ENCODE results near the gene EPB41L5. TPM values are rescaled to one million over a fixed set of nuclear protein-coding genes. Genes with fewer than 3 reads are reported as not detected.

The EPB41L5 gene
- total RNA-seq, 8 experiments from 2014 or later: 3.0 to 40.7 (median 18.1) TPM

- Histone ChIP-seq H3K27ac (no peak overlapping the region), H3K4me1 (replicated peaks in 1 of 2) (no peaks in the 10 kb centered on the region), H3K4me3 (no peak overlapping the region)
- in situ Hi-C loops (cut with MboI; ENCODE audit: low pct_unique_long_range_greater_than_20kb in 2 of 9, low sequenced_read_pairs in 9 of 9, unreplicated experiment in 9 of 9): no loop called here
- WGBS, 10 experiments: 33 to 100% (median 79%) methylated on average over 1 to 3 of the region's 3 CpGs; no CpG with 5 or more reads in 4 of the 10 experiments
- no peak for ATAC-seq (replicated peaks in 6 of 8)
These were observed 65.0 kb downstream of the EPB41L5 start for GRCh38 chr2:120077896-120078295.

GRCh38 chr2:120079647-120080046 lies 66.8 kb downstream of the EPB41L5 start:
- no peak for ATAC-seq (replicated peaks in 6 of 8)
- in situ Hi-C loops (cut with MboI; ENCODE audit: low pct_unique_long_range_greater_than_20kb in 2 of 9, low sequenced_read_pairs in 9 of 9, unreplicated experiment in 9 of 9): no loop called here
- no peak overlapping the region for H3K4me3 ChIP-seq
- no peak overlapping the region for H3K27ac ChIP-seq
- 80 to 100% (median 89%) methylated on average over 1 to 2 of the region's 2 CpGs; no CpG with 5 or more reads in 1 of the 10 experiments for WGBS, 10 experiments
- H3K4me1 ChIP-seq (replicated peaks in 1 of 2): no peaks in the 10 kb centered on the region

DNA sequence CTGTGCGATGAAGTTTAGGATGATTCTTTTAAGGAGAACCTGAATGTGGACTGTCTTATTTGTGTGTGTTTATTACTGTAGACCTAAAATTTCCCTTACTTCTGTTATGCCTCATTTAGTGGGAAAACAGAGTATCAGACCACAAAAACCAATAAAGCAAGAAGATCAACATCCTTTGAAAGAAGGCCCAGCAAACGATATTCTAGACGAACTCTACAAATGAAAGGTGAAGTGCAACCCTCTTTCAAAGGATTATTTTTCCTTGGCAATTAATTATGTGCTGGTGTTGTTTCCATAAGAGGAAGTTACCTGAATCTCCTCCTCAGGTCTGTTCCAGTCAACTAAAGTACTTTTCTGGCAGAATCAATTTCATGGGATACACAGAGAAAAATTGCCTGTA lies 78.6 kb downstream of the EPB41L5 start:
- WGBS, 10 experiments: 80 to 100% (median 96%) methylated on average over 1 to 3 of the region's 3 CpGs; no CpG with 5 or more reads in 1 of the 10 experiments
- Histone ChIP-seq H3K27ac (no peak overlapping the region), H3K4me1 (replicated peaks in 1 of 2) (no peaks in the 10 kb centered on the region), H3K4me3 (no peak overlapping the region)
- ATAC-seq (replicated peaks in 6 of 8): no peak
- in situ Hi-C loops (cut with MboI; ENCODE audit: low pct_unique_long_range_greater_than_20kb in 2 of 9, low sequenced_read_pairs in 9 of 9, unreplicated experiment in 9 of 9): no loop called here

GRCh38 chr2:120094795-120095194 lies 81.9 kb downstream of the EPB41L5 start:
- H3K27ac ChIP-seq: no peak overlapping the region
- in situ Hi-C loops (cut with MboI; ENCODE audit: low pct_unique_long_range_greater_than_20kb in 2 of 9, low sequenced_read_pairs in 9 of 9, unreplicated experiment in 9 of 9): no loop called here
- 63 to 100% (median 100%) methylated on average over 1 of the region's 1 CpG; no CpG with 5 or more reads in 2 of the 10 experiments for WGBS, 10 experiments
- no peak overlapping the region for H3K4me3 ChIP-seq
- ATAC-seq (replicated peaks in 6 of 8): no peak
- H3K4me1 ChIP-seq (replicated peaks in 1 of 2): no peaks in the 10 kb centered on the region

DNA sequence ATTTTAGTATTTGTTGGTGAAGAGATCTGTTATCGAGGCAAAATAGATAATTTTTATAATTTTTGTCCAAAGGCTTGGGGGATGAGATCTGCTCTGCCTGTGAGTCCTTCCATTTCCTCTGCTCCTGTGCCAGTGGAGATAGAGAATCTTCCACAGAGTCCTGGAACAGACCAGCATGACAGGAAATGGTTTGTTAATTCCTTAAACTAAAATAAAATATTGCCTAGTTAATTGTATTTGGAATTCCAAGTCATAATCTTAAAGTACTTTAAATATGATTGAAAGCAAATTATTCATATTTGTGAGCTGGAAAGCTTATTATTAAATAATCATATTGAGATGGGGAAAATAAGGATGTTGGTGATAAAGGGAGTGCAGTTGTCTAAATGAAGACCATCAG lies 87.8 kb downstream of the EPB41L5 start:
- no peak for ATAC-seq (replicated peaks in 6 of 8)
- Histone ChIP-seq H3K27ac (no peak overlapping the region), H3K4me3 (no peak overlapping the region), H3K4me1 (replicated peaks in 1 of 2) (no peaks in the 10 kb centered on the region)
- 78 to 100% (median 96%) methylated on average over 1 of the region's 1 CpG; no CpG with 5 or more reads in 4 of the 10 experiments for WGBS, 10 experiments
- in situ Hi-C loops (cut with MboI; ENCODE audit: low pct_unique_long_range_greater_than_20kb in 2 of 9, low sequenced_read_pairs in 9 of 9, unreplicated experiment in 9 of 9): no loop called here

DNA sequence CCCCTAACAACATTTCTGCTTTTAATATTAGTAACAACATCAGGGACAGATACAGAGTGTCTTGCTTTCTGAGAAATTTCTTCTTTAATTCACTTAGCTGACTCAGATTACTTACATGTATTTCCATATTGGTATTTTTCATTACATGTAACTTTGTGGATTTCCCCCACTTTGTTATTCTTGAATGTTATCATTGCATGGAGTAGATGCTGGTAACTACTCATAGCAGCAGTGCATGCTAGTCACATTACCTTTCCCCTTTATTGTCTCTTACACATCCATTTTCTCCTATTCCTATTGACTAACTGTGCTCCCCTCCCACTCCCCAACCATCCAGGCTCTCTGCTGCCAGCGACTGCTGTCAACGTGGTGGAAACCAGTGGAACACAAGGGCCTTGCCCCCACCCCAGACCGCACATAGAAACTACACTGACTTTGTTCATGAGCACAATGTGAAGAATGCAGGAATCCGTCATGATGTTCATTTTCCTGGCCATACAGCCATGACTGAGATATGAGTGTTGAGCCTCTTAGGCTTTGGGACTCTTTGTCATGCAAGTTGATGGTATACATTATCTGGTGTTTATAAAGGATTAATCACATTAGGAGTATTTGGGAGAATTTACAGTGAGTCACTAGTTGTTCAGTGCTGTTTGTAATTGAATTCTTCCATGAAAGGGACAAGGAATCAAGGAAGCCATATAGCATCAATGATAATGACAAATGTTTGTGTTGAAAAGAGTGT lies 91.0 kb downstream of the EPB41L5 start:
- in situ Hi-C loops (cut with MboI; ENCODE audit: low pct_unique_long_range_greater_than_20kb in 2 of 9, low sequenced_read_pairs in 9 of 9, unreplicated experiment in 9 of 9): no loop called here
- peak in 5 of 8 experiments; percentile 20 to 86 (median 33) for ATAC-seq (replicated peaks in 6 of 8)
- no peak overlapping the region for H3K27ac ChIP-seq
- no peaks in the 10 kb centered on the region for H3K4me1 ChIP-seq (replicated peaks in 1 of 2)
- no peak overlapping the region for H3K4me3 ChIP-seq
- 0 to 87% (median 69%) methylated on average over 1 to 4 of the region's 4 CpGs; no CpG with 5 or more reads in 4 of the 10 experiments for WGBS, 10 experiments

DNA sequence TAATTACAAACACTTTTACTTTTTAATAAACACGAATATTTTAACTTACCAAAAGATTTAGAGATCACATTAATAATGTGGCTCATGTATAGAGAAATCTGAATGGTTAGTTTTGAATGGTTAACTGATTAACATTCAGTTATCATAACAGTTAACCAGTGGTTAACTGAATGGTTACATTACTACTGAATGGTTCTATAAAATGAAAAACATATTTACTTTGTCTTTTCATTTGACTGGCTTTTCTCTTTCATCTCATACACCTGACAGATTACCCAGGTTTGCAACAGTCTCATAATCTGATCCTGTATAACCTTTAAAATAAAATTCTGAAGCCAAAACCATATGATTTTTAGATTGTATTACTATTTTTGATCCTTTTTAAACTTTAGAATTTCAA lies 91.9 kb downstream of the EPB41L5 start:
- Histone ChIP-seq H3K27ac (no peak overlapping the region), H3K4me3 (no peak overlapping the region), H3K4me1 (replicated peaks in 1 of 2) (peaks cover 0 to 5% of the 10 kb centered on the region in 2 donors)
- WGBS, 10 experiments: 14 to 100% (median 75%) methylated on average over 1 of the region's 1 CpG; no CpG with 5 or more reads in 1 of the 10 experiments
- in situ Hi-C loops (cut with MboI; ENCODE audit: low pct_unique_long_range_greater_than_20kb in 2 of 9, low sequenced_read_pairs in 9 of 9, unreplicated experiment in 9 of 9): no loop called here
- ATAC-seq (replicated peaks in 6 of 8): no peak

GRCh38 chr2:120105360-120105759 lies 92.5 kb downstream of the EPB41L5 start:
- no peak overlapping the region for H3K27ac ChIP-seq
- in situ Hi-C loops (cut with MboI; ENCODE audit: low pct_unique_long_range_greater_than_20kb in 2 of 9, low sequenced_read_pairs in 9 of 9, unreplicated experiment in 9 of 9): no loop called here
- peaks cover 0 to 5% of the 10 kb centered on the region in 2 donors for H3K4me1 ChIP-seq (replicated peaks in 1 of 2)
- WGBS, 10 experiments: 43 to 100% (median 93%) methylated on average over 1 to 2 of the region's 2 CpGs; no CpG with 5 or more reads in 3 of the 10 experiments
- no peak for ATAC-seq (replicated peaks in 6 of 8)
- no peak overlapping the region for H3K4me3 ChIP-seq

- ATAC-seq (replicated peaks in 6 of 8): peak in 4 of 8 experiments; percentile 17 to 49 (median 34)
- in situ Hi-C loops (cut with MboI; ENCODE audit: low pct_unique_long_range_greater_than_20kb in 2 of 9, low sequenced_read_pairs in 9 of 9, unreplicated experiment in 9 of 9): no loop called here
These were observed 95.2 kb downstream of the EPB41L5 start for GRCh38 chr2:120108049-120108448.

DNA sequence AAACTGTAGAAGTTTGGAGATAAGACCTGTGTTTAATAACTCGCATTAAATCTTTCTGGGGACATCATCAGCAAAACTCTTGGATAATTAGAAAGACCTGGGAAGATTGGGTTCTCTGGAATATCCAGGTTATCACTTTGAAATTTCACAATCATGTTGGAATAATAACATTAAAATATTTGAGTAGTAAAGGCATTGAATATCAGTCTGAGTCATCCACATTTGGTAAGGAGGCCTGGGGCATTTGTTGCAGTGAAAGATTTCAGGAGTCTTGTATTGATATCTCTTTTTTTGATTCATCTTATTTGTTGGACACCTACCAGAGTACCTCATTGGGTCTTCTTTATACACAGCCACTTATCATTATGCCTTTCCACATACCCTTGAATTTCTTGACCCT lies 95.9 kb downstream of the EPB41L5 start:
- 63 to 100% (median 100%) methylated on average over 1 of the region's 1 CpG; no CpG with 5 or more reads in 3 of the 10 experiments for WGBS, 10 experiments
- no peak overlapping the region for H3K4me3 ChIP-seq
- peaks cover 0 to 5% of the 10 kb centered on the region in 2 donors for H3K4me1 ChIP-seq (replicated peaks in 1 of 2)
- no peak overlapping the region for H3K27ac ChIP-seq
- in situ Hi-C loops (cut with MboI; ENCODE audit: low pct_unique_long_range_greater_than_20kb in 2 of 9, low sequenced_read_pairs in 9 of 9, unreplicated experiment in 9 of 9): no loop called here
- peak in 1 of 8 experiments; percentile 55 for ATAC-seq (replicated peaks in 6 of 8)

More at GRCh38 chr2:120108049-120108448, 95.2 kb downstream of the EPB41L5 start:
- Histone ChIP-seq H3K4me1 (replicated peaks in 1 of 2) (peaks cover 0 to 5% of the 10 kb centered on the region in 2 donors), H3K4me3 (no peak overlapping the region), H3K27ac (no peak overlapping the region)

GRCh38 chr2:120109186-120110061 lies 96.5 kb downstream of the EPB41L5 start:
- in situ Hi-C loops (cut with MboI; ENCODE audit: low pct_unique_long_range_greater_than_20kb in 2 of 9, low sequenced_read_pairs in 9 of 9, unreplicated experiment in 9 of 9): loop anchor here in 1 of 9 experiments (10.0 kb wide), 1 partner anchor 65 kb away; no protein-coding TSS in a partner anchor
- Histone ChIP-seq H3K27ac (no peak overlapping the region), H3K4me3 (no peak overlapping the region), H3K4me1 (replicated peaks in 1 of 2) (peaks cover 0 to 5% of the 10 kb centered on the region in 2 donors)
- WGBS, 10 experiments: 13 to 97% (median 90%) methylated on average over 1 to 3 of the region's 3 CpGs; no CpG with 5 or more reads in 1 of the 10 experiments
- ATAC-seq (replicated peaks in 6 of 8): peak in 4 of 8 experiments; percentile 27 to 69 (median 58)

DNA sequence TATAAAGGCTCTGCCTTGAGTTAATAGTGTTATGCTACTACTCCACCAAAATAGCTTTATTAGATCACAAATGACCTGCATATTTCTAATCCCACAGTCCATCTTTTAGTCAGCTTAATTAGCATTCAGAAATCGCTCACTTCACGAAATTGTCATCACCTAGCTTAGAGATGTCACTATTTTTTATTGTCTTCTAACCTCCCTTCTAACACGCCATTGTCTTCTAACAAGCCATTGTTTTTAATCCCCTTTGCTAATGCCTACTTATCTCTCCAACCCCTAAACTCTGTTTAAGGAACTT lies 97.1 kb downstream of the EPB41L5 start:
- H3K4me3 ChIP-seq: no peak overlapping the region
- 50 to 100% (median 93%) methylated on average over 2 to 3 of the region's 3 CpGs for WGBS, 10 experiments
- ATAC-seq (replicated peaks in 6 of 8): peak in 1 of 8 experiments; percentile 7
- H3K27ac ChIP-seq: no peak overlapping the region
- in situ Hi-C loops (cut with MboI; ENCODE audit: low pct_unique_long_range_greater_than_20kb in 2 of 9, low sequenced_read_pairs in 9 of 9, unreplicated experiment in 9 of 9): loop anchor here in 1 of 9 experiments (10.0 kb wide), 1 partner anchor 65 kb away; no protein-coding TSS in a partner anchor
- peaks cover 0 to 5% of the 10 kb centered on the region in 2 donors for H3K4me1 ChIP-seq (replicated peaks in 1 of 2)

- Histone ChIP-seq H3K4me1 (replicated peaks in 1 of 2) (peaks cover 0 to 5% of the 10 kb centered on the region in 2 donors), H3K27ac (no peak overlapping the region), H3K4me3 (no peak overlapping the region)
- in situ Hi-C loops (cut with MboI; ENCODE audit: low pct_unique_long_range_greater_than_20kb in 2 of 9, low sequenced_read_pairs in 9 of 9, unreplicated experiment in 9 of 9): loop anchor here in 1 of 9 experiments (10.0 kb wide), 1 partner anchor 64 kb away; no protein-coding TSS in a partner anchor
- 61 to 100% (median 84%) methylated on average over 1 to 5 of the region's 6 CpGs; no CpG with 5 or more reads in 2 of the 10 experiments for WGBS, 10 experiments
- no peak for ATAC-seq (replicated peaks in 6 of 8)
These were observed 97.6 kb downstream of the EPB41L5 start for GRCh38 chr2:120110507-120110906.
